Adrenal gland (tissue), 12 donors: Measurements from ENCODE around the gene UNC13C. TPM values are rescaled to one million over a fixed set of nuclear protein-coding genes. Genes with fewer than 3 reads are reported as not detected.

Experiments
- DNase-seq, 7 donors: peaks; one replicate each; pipeline ENCODE4 v3.0.0-alpha.2; 2019 to 2020
- H3K27ac ChIP-seq, 5 donors: fragments of 200-600 bp; sonication (generic) in 4 of 5; 1 replicate in 3 of 5; 2 replicates in 2 of 5; pipeline versions ENCODE4 v1.5.1 to v1.8.0; 2016 to 2020; ENCODE audit warnings: mild to moderate bottlenecking in 1 of 5
- H3K27me3 ChIP-seq: fragments of 200-600 bp; 2 replicates; pipeline ENCODE4 v1.8.0; 2021
- H3K36me3 ChIP-seq, 2 donors: fragments of 200-600 bp; replicated peaks in 1 of 2; 1 replicate in 1 of 2; 2 replicates in 1 of 2; pipeline versions ENCODE4 v1.5.1 to v1.8.0; 2018 to 2022
- H3K4me1 ChIP-seq, 2 donors: fragments of 200-600 bp; replicated peaks in 1 of 2; 1 replicate in 1 of 2; 2 replicates in 1 of 2; pipeline versions ENCODE4 v1.5.1 to v1.8.0; 2018 to 2021
- H3K4me3 ChIP-seq, 4 donors: fragments of 200-600 bp; sonication (generic) in 3 of 4; one replicate each; pipeline ENCODE4 v1.5.1; 2016 to 2018
- H3K9me3 ChIP-seq, 3 donors: fragments of 200-600 bp; sonication (generic) in 1 of 3; replicated peaks in 1 of 3; 1 replicate in 2 of 3; 2 replicates in 1 of 3; pipeline versions ENCODE4 v1.5.1 to v1.8.0; 2016 to 2021
- CTCF ChIP-seq, 6 experiments: fragments of 450-650 bp in 4 of 6; fragments of 200-600 bp in 2 of 6; sonication (generic) in 1 of 6; IDR thresholded peaks; 1 replicate in 5 of 6; 2 replicates in 1 of 6; pipeline versions ENCODE4 v1.5.1 to v1.8.0; 2016 to 2021; ENCODE audit warnings: antibody characterized with exemption in 6 of 6, mild to moderate bottlenecking in 2 of 6, moderate library complexity in 1 of 6
- POLR2A ChIP-seq, 2 donors: fragments of 450-650 bp; IDR thresholded peaks; one replicate each; pipeline ENCODE4 v1.6.1; 2017; ENCODE audit warnings: antibody characterized with exemption in 2 of 2, mild to moderate bottlenecking in 2 of 2, moderate library complexity in 1 of 2
- WGBS, 4 donors: extraction: QIAGEN DNeasy Blood & Tissue Kit in 2 of 4; methylation state at CpG; one replicate each; pipeline versions ENCODE4 v1.1.5 to v1.1.7; 2013 to 2017; 5-methylcytosine and 5-hydroxymethylcytosine counted together
- intact Hi-C, 2 donors: fragments of 100-400 bp; cut with DNase I; formaldehyde crosslinking; loops; one replicate each; pipeline versions ENCODE4 v1.14.1 to v1.15.0; 2022 to 2023
- polyA plus RNA-seq, 3 donors: library from polyadenylated mRNA; stranded (reverse); fragments of 200-250 nt in 2 of 3; fragments of 350-450 nt in 1 of 3; fragmentation: Illumina TruSeq in 1 of 3; extraction: RNeasy Lipid Tissue Mini Kit (QIAGEN cat#74804) in 1 of 3; gene quantifications; one replicate each; pipeline ENCODE4 v1.2.3, GENCODE V29; 2013 to 2014
- total RNA-seq, 9 donors: library from RNA; depleted of rRNA in 4 of 9; stranded (reverse); fragments of >200 nt in 4 of 9; fragments of 120-200 nt in 1 of 9; fragmentation: NEBNext Ultra II Directional in 1 of 9; extraction: Animal tissue kit (Norgen Biotek cat#: 25700) in 1 of 9; gene quantifications; one replicate each; pipeline versions ENCODE4 v1.1.0 to v1.2.4, GENCODE V29; 2013 to 2023
- donor health status: healthy with polysubstance abuse.
- donor health status: Bipolar disorder and iron deficiency.
- donor health status: DM: yes; HTN: yes; CAD: no.
- donor health status: DM: no; HTN: no; CAD: no.
- donor health status: DM: no; HTN: no; CAD: no.
- donor health status: DM: yes; HTN: yes; CAD: no.

UNC13C gene
- total and polyA plus RNA-seq, 12 donors = 0.04 to 0.61 (median 0.20) TPM; not detected in 4

- no peaks in the 10 kb centered on the region for H3K27me3 ChIP-seq
- H3K27ac ChIP-seq = no peak overlapping the region
- H3K4me3 ChIP-seq = no peak overlapping the region
- intact Hi-C loops = no loop called here
- DNase-seq = no peak
- no peaks in the 10 kb centered on the region for H3K36me3 ChIP-seq
- 59 to 84% (median 74%) methylated on average over 2 to 3 of the region's 3 CpGs for WGBS, 4 donors
- H3K4me1 ChIP-seq = no peaks in the 10 kb centered on the region
- no peak for TF ChIP-seq CTCF (IDR thresholded peaks at IDR 0.05)
- TF ChIP-seq POLR2A (IDR thresholded peaks at IDR 0.05) = no peak
- peaks cover 0 to 6% (median 0%) of the 10 kb centered on the region in 3 donors for H3K9me3 ChIP-seq
Measured at GRCh38 chr15:54017959-54018358, 39.7 kb downstream of the UNC13C start.

- WGBS, 4 donors = 66 to 76% (median 72%) methylated on average over 3 of the region's 3 CpGs
- H3K27ac ChIP-seq = no peak overlapping the region
- no peak for DNase-seq
- H3K9me3 ChIP-seq = no peaks in the 10 kb centered on the region
- no peak overlapping the region for H3K4me3 ChIP-seq
- no peaks in the 10 kb centered on the region for H3K4me1 ChIP-seq
- H3K36me3 ChIP-seq = no peaks in the 10 kb centered on the region
- no peak for TF ChIP-seq POLR2A (IDR thresholded peaks at IDR 0.05)
- H3K27me3 ChIP-seq = no peaks in the 10 kb centered on the region
- intact Hi-C loops = no loop called here
Measured at GRCh38 chr15:54026258-54026657, 48.0 kb downstream of the UNC13C start.

GRCh38 chr15:54026891-54027290 is 48.6 kb downstream of the UNC13C start:
- WGBS, 4 donors = 39 to 46% (median 41%) methylated on average over 2 of the region's 2 CpGs
- Histone ChIP-seq H3K4me3 (no peak overlapping the region), H3K36me3 (no peaks in the 10 kb centered on the region), H3K27ac (no peak overlapping the region), H3K27me3 (no peaks in the 10 kb centered on the region), H3K4me1 (no peaks in the 10 kb centered on the region), H3K9me3 (no peaks in the 10 kb centered on the region)
- TF ChIP-seq POLR2A (IDR thresholded peaks at IDR 0.05) (no peak), CTCF (IDR thresholded peaks at IDR 0.05) (no peak)
- DNase-seq = no peak
- intact Hi-C loops = no loop called here

- intact Hi-C loops = no loop called here
- DNase-seq = no peak
- H3K27ac ChIP-seq = no peak overlapping the region
- H3K4me3 ChIP-seq = no peak overlapping the region
- no peaks in the 10 kb centered on the region for H3K27me3 ChIP-seq
- WGBS, 4 donors = 42 to 60% (median 54%) methylated on average over 3 of the region's 3 CpGs
- no peak for TF ChIP-seq POLR2A (IDR thresholded peaks at IDR 0.05)
- TF ChIP-seq CTCF (IDR thresholded peaks at IDR 0.05) = no peak
- H3K36me3 ChIP-seq = no peaks in the 10 kb centered on the region
- no peaks in the 10 kb centered on the region for H3K4me1 ChIP-seq
- no peaks in the 10 kb centered on the region for H3K9me3 ChIP-seq
Measured at GRCh38 chr15:54029081-54029480, 50.8 kb downstream of the UNC13C start.

- TF ChIP-seq POLR2A (IDR thresholded peaks at IDR 0.05) (no peak), CTCF (IDR thresholded peaks at IDR 0.05) (no peak)
- DNase-seq = no peak
- H3K4me3 ChIP-seq = no peak overlapping the region
- H3K27ac ChIP-seq = no peak overlapping the region
- H3K36me3 ChIP-seq = no peaks in the 10 kb centered on the region
- no peaks in the 10 kb centered on the region for H3K27me3 ChIP-seq
- intact Hi-C loops = no loop called here
- 73 to 77% (median 75%) methylated on average over 4 of the region's 4 CpGs for WGBS, 4 donors
- no peaks in the 10 kb centered on the region for H3K9me3 ChIP-seq
- H3K4me1 ChIP-seq = no peaks in the 10 kb centered on the region
Measured at GRCh38 chr15:54032066-54032465, 53.8 kb downstream of the UNC13C start.
